Mucosa of stomach (tissue), 1 donor: ENCODE results near the gene PRRT1B.

Source experiments
- H3K27me3 ChIP-seq: one replicate; pipeline ENCODE4 v1.7.0; 2013; ENCODE audit warnings: mild to moderate bottlenecking, low read length; ENCODE audit not compliant: control insufficient read depth, insufficient read depth
- H3K36me3 ChIP-seq: one replicate; pipeline ENCODE4 v1.7.0; 2013; ENCODE audit warnings: low read length; ENCODE audit not compliant: control insufficient read depth, insufficient read depth
- H3K4me1 ChIP-seq: one replicate; pipeline ENCODE4 v1.7.0; 2013; ENCODE audit warnings: mild to moderate bottlenecking, low read length; ENCODE audit not compliant: control insufficient read depth, insufficient read depth
- H3K4me3 ChIP-seq: one replicate; pipeline ENCODE4 v1.7.0; 2013; ENCODE audit warnings: low read length
- H3K9ac ChIP-seq: one replicate; pipeline ENCODE4 v1.7.0; 2013; ENCODE audit warnings: mild to moderate bottlenecking, low read length, moderate library complexity
- H3K9me3 ChIP-seq: one replicate; pipeline ENCODE4 v1.7.0; 2013; ENCODE audit warnings: mild to moderate bottlenecking, low read length, moderate library complexity; ENCODE audit not compliant: control insufficient read depth
- donor health status: Pancreatic carcinoma.

The PRRT1B gene

DNA sequence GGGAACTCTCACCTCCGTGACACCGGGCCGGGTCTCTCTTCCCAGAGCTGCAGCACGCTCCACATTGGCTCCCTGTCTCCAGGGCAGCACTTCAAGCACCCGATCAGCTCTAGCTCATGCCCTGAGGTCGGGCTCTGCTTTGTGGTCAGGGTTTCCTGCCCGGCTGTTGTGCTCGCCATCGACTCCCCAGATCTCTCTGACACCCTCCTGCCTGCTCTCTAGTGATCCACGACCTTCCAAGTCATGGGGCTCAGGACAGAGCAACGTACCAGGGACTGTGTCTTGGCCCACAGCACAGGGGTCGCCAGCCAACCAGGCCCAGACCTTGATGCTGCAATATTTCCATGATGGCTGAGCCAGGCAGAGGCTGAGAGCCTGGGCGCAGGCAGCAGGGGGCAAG lies 45.1 kb downstream of the PRRT1B start:
- Histone ChIP-seq H3K36me3 (peaks cover 5% of the 10 kb centered on the region), H3K9me3 (no peaks in the 10 kb centered on the region), H3K4me3 (no peak overlapping the region), H3K27me3 (no peaks in the 10 kb centered on the region), H3K9ac (no peak overlapping the region), H3K4me1 (peaks cover 2% of the 10 kb centered on the region)

GRCh38 chr9:131590907-131591844 lies 45.9 kb downstream of the PRRT1B start:
- peaks cover 5% of the 10 kb centered on the region for H3K36me3 ChIP-seq
- H3K4me1 ChIP-seq = peaks cover 3% of the 10 kb centered on the region
- H3K4me3 ChIP-seq = no peak overlapping the region
- H3K27me3 ChIP-seq = no peaks in the 10 kb centered on the region
- H3K9me3 ChIP-seq = no peaks in the 10 kb centered on the region
- no peak overlapping the region for H3K9ac ChIP-seq

DNA sequence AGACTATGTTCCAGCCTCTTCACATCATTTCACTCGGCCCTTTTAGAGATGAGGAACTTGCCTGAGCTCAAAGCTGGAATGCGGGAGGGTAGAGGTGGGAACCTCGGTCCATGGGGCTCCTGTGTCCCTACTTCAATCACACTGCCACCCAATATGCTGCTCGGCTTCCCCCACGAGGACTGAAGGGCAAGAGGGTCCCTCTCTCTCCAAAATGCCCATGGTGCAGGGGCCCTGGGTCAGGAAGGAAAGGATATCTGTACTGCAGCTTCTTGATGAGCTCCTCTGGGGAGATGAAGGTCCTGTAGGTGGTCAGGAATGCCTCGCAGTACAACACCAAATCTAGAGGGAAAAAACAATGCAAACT lies 46.5 kb downstream of the PRRT1B start:
- H3K9ac ChIP-seq = no peak overlapping the region
- H3K27me3 ChIP-seq = no peaks in the 10 kb centered on the region
- no peaks in the 10 kb centered on the region for H3K9me3 ChIP-seq
- peaks cover 3% of the 10 kb centered on the region for H3K4me1 ChIP-seq
- H3K36me3 ChIP-seq = peaks cover 5% of the 10 kb centered on the region
- no peak overlapping the region for H3K4me3 ChIP-seq

- Histone ChIP-seq H3K36me3 (peaks cover 10% of the 10 kb centered on the region), H3K9me3 (no peaks in the 10 kb centered on the region), H3K4me3 (no peak overlapping the region), H3K9ac (no peak overlapping the region), H3K27me3 (no peaks in the 10 kb centered on the region), H3K4me1 (peaks cover 3% of the 10 kb centered on the region)
Observed at GRCh38 chr9:131593091-131593820, 47.9 kb downstream of the PRRT1B start.

DNA sequence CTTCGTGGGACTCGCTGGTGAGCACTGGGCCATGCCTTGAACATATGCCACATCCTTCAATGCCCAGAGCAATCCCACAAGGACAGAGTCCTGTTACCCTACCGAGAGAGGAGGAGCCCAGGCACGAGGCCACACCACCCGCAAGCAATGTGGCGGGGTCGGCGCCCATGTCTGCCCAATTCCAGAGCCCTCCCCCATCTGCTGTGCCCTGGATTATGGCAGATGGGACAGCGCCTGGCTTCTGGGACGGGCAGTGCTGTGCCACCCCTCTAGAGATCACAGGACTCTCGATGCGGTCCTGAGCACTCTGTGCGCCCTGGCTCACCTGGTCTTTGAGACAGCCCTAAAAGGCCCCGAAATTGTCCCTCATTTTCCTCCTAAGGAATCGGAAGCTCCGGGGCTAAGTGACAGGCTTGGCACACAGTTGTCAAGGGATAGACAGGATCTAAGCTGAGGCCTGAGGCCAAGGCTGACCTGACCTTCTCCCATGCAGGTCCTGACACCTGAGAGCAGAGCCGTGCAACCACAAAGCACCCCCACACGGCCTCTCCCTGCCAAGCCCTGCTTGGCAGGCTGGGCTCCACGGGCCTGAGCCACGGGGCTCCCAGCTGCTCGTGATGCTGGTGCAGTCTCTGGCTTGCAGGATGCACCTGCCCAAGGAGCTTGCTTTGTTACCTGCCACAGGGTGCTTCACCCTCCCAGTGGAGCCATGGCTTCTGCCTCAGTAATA lies 48.8 kb downstream of the PRRT1B start:
- Histone ChIP-seq H3K9me3 (no peaks in the 10 kb centered on the region), H3K36me3 (peaks cover 8% of the 10 kb centered on the region), H3K4me1 (peaks cover 3% of the 10 kb centered on the region), H3K4me3 (no peak overlapping the region), H3K9ac (no peak overlapping the region), H3K27me3 (no peaks in the 10 kb centered on the region)

GRCh38 chr9:131594906-131595665 lies 49.8 kb downstream of the PRRT1B start:
- peaks cover 8% of the 10 kb centered on the region for H3K36me3 ChIP-seq

DNA sequence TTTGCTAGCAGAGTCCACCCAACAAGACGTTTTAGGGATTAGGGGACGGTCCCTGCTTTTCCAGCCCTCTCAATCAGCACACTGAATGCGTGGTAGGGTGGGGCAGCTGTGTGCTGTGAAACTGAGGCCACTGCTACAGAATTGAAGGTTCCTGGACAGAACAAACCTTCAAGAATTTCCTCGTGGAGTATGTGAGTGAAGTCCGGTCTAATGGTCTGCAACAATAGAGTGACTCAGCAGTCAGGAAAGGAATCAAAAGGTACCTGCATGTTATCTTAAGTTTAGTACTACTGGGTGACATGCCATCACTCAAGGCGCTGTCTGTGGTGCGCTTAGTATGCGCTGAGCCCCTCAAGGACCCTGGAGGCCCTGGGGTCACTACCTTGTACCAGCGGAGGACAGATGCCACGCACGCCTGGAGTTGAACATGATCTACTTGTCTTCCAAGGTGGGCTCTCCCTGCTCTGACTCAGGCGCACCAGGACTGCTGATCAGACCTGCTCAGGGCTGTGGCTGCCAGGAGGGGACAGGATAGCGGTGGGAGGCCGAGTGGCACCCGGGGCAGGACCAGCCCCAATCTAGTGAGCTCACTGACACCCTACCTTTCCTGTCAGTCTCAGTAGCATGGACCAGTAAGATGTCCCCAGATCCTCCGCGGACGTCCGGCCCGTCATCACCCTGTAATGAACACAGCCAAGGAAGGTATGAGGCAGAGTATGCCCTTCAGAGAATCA lies 50.5 kb downstream of the PRRT1B start:
- peaks cover 3% of the 10 kb centered on the region for H3K4me1 ChIP-seq
- no peaks in the 10 kb centered on the region for H3K9me3 ChIP-seq
- H3K9ac ChIP-seq = no peak overlapping the region
- no peaks in the 10 kb centered on the region for H3K27me3 ChIP-seq
- no peak overlapping the region for H3K4me3 ChIP-seq
- peaks cover 8% of the 10 kb centered on the region for H3K36me3 ChIP-seq

More at GRCh38 chr9:131594906-131595665, 49.8 kb downstream of the PRRT1B start:
- Histone ChIP-seq H3K4me3 (no peak overlapping the region), H3K4me1 (peaks cover 3% of the 10 kb centered on the region), H3K9me3 (no peaks in the 10 kb centered on the region), H3K9ac (no peak overlapping the region), H3K27me3 (no peaks in the 10 kb centered on the region)

GRCh38 chr9:131596430-131596743 lies 51.1 kb downstream of the PRRT1B start:
- no peaks in the 10 kb centered on the region for H3K9me3 ChIP-seq
- no peak overlapping the region for H3K4me3 ChIP-seq
- no peak overlapping the region for H3K9ac ChIP-seq
- H3K36me3 ChIP-seq = peaks cover 8% of the 10 kb centered on the region
- H3K4me1 ChIP-seq = peaks cover 3% of the 10 kb centered on the region
- no peaks in the 10 kb centered on the region for H3K27me3 ChIP-seq

DNA sequence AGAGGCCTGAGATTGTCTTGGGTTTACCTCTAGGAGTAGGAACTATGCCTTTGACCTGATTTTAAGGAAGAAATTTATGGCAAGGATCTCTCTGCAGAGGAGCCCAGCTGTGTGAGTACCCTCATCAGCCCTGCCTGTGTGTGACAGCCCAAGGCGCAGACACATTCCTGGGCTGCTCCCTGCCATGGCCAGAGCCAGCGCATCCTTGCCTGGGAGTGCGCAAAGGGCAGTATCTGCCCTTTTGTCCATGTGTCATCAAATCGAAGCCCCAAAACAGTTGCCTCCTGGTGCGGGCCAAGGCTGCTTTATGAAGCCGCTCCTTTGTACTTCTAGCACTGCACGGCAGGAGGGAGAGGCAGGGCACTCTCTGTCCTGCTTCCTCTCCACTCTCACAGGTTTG lies 51.9 kb downstream of the PRRT1B start:
- H3K4me3 ChIP-seq = no peak overlapping the region
- peaks cover 3% of the 10 kb centered on the region for H3K4me1 ChIP-seq
- H3K36me3 ChIP-seq = peaks cover 8% of the 10 kb centered on the region
- H3K27me3 ChIP-seq = no peaks in the 10 kb centered on the region
- no peak overlapping the region for H3K9ac ChIP-seq
- no peaks in the 10 kb centered on the region for H3K9me3 ChIP-seq

DNA sequence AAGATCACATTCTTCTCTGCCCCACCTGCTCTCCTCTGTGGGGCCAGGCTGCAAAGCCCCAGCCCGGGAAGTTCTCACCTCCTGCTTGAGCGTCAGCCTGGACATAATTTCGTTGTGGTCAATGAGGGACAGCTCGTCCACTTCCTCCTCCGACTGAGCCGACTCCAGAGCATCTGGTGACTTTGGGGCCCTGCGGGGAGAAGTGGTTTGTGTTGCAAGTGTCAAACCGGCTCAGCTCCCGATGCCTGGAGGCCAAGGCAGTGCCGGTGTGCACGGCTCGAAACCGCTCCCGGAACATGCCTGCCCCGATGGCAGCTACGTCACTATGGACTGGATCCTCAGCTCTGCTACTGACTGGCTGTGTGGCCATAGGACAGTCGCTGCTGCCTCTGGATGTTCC lies 52.8 kb downstream of the PRRT1B start:
- Histone ChIP-seq H3K4me1 (peaks cover 3% of the 10 kb centered on the region), H3K9ac (no peak overlapping the region), H3K27me3 (no peaks in the 10 kb centered on the region), H3K9me3 (no peaks in the 10 kb centered on the region), H3K4me3 (no peak overlapping the region), H3K36me3 (peaks cover 8% of the 10 kb centered on the region)

- Histone ChIP-seq H3K9ac (no peak overlapping the region), H3K36me3 (peaks cover 8% of the 10 kb centered on the region), H3K27me3 (no peaks in the 10 kb centered on the region), H3K4me1 (peaks cover 11% of the 10 kb centered on the region), H3K4me3 (no peak overlapping the region), H3K9me3 (no peaks in the 10 kb centered on the region)
Observed at GRCh38 chr9:131601683-131602181, 56.4 kb downstream of the PRRT1B start.
